OCI-LY1 (cell line): ENCODE results near the gene ABCD3.

Experiments
- EZH2 ChIP-seq: fragments of 200-600 bp; sonication (generic), shearing (Covaris generic); IDR thresholded peaks from 2 replicates; pipeline ENCODE4 v1.8.0; 2017; ENCODE audit warnings: borderline replicate concordance, mixed run types, mild to moderate bottlenecking, antibody characterized with exemption, low read length, moderate library complexity, mixed read lengths
- TF ChIP-seq, protein P1 (sequence below): fragments of 200-600 bp; sonication (generic), shearing (Covaris generic); IDR thresholded peaks from 2 replicates; pipeline ENCODE4 v1.5.1; 2017; ENCODE audit warnings: mild to moderate bottlenecking, antibody characterized with exemption, low read length, moderate library complexity, mixed read lengths

GRCh38 chr1:94425821-94426484 is 7.8 kb downstream of the ABCD3 start:
- TF ChIP-seq, protein P1, sequence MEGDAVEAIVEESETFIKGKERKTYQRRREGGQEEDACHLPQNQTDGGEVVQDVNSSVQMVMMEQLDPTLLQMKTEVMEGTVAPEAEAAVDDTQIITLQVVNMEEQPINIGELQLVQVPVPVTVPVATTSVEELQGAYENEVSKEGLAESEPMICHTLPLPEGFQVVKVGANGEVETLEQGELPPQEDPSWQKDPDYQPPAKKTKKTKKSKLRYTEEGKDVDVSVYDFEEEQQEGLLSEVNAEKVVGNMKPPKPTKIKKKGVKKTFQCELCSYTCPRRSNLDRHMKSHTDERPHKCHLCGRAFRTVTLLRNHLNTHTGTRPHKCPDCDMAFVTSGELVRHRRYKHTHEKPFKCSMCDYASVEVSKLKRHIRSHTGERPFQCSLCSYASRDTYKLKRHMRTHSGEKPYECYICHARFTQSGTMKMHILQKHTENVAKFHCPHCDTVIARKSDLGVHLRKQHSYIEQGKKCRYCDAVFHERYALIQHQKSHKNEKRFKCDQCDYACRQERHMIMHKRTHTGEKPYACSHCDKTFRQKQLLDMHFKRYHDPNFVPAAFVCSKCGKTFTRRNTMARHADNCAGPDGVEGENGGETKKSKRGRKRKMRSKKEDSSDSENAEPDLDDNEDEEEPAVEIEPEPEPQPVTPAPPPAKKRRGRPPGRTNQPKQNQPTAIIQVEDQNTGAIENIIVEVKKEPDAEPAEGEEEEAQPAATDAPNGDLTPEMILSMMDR, result no peak
- no peak for TF ChIP-seq EZH2
